Stimulated activated CD8-positive, alpha-beta memory T cell treated with anti-CD3 and anti-CD28 coated beads, Interleukin-4, amount 100 ng/mL, for 1 hour (primary cell): ENCODE data around the gene RTL1.

Experiments used
- DNase-seq, 2 donors: peaks; one replicate each; pipeline ENCODE4 v3.0.0-alpha.2; 2020; ENCODE audit warnings: low read depth in 2 of 2, low spot score in 1 of 2

Gene RTL1

GRCh38 chr14:100835548-100836310 lies 67.8 kb downstream of the RTL1 start:
- no peak for DNase-seq

GRCh38 chr14:100834794-100835547 lies 68.6 kb downstream of the RTL1 start:
- no peak for DNase-seq

- DNase-seq = no peak
These were observed 69.3 kb downstream of the RTL1 start for GRCh38 chr14:100834082-100834793.

- no peak for DNase-seq
These were observed 71.1 kb downstream of the RTL1 start for GRCh38 chr14:100832311-100832960.

GRCh38 chr14:100830681-100831080 lies 72.8 kb downstream of the RTL1 start:
- no peak for DNase-seq
